ENCODE results near the gene FBXL17.

FBXL17 gene

DNA sequence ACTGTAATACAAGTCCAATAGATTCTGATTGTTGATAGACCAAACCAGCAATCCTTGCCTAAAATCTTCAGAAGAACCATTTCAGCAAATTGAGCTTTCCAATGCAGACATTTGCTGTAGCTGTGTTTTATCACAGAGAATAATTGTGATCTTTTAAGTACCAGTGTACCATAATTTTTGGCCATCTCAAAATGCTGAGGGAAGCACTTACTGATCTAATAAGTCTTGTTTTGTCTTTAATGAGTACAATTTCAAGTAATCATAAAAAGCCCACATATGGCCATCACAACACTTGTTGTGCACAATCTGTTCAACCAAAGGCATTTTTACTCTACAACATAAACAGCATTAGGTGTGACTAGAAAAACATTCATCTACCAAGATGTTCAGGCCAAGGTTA, 159.9 kb downstream of the FBXL17 start:
- TF ChIP-seq, protein P1, sequence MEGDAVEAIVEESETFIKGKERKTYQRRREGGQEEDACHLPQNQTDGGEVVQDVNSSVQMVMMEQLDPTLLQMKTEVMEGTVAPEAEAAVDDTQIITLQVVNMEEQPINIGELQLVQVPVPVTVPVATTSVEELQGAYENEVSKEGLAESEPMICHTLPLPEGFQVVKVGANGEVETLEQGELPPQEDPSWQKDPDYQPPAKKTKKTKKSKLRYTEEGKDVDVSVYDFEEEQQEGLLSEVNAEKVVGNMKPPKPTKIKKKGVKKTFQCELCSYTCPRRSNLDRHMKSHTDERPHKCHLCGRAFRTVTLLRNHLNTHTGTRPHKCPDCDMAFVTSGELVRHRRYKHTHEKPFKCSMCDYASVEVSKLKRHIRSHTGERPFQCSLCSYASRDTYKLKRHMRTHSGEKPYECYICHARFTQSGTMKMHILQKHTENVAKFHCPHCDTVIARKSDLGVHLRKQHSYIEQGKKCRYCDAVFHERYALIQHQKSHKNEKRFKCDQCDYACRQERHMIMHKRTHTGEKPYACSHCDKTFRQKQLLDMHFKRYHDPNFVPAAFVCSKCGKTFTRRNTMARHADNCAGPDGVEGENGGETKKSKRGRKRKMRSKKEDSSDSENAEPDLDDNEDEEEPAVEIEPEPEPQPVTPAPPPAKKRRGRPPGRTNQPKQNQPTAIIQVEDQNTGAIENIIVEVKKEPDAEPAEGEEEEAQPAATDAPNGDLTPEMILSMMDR (conservative IDR thresholded peaks at IDR 0.05; ENCODE audit: low read length) = no peak
- TF ChIP-seq EZH2phosphoT487 (IDR thresholded peaks at IDR 0.05; ENCODE audit: borderline replicate concordance) = no peak
- Histone ChIP-seq H3K4me2 (ENCODE audit: low read depth, low read length, poor library complexity, severe bottlenecking) (no peak overlapping the region), H3K9ac (ENCODE audit: low read depth, low read length, poor library complexity, severe bottlenecking) (no peak overlapping the region)

DNA sequence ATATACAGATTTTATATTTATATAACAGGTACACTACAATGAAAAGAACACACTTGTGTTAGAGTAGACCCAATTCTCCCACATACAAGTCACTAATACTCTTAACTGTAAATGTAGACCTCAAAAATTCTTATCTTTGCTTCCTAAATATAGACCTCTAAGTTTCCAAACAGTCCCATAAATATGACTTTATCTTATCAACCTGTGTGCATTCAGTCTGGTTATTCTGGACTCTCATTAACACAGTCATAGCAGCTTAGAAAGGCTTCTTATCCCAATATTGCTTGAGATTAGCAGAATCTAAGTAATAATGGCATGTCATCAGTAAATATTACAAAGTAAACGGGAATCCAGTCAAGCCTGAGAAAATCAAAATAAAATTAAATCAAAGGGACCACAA, 161.1 kb downstream of the FBXL17 start:
- no peaks in the 10 kb centered on the region for H3F3A ChIP-seq (ENCODE audit: low read depth)
- no peaks in the 10 kb centered on the region for H3K27me3 ChIP-seq (ENCODE audit: insufficient read depth, low read length, poor library complexity, severe bottlenecking)
- H2AFZ ChIP-seq (ENCODE audit: low read length) = no peak overlapping the region
- no peaks in the 10 kb centered on the region for H3K9me3 ChIP-seq (ENCODE audit: insufficient read depth, low read depth, low read length)
- H3K4me1 ChIP-seq (ENCODE audit: insufficient read depth, low read length, poor library complexity, severe bottlenecking) = no peaks in the 10 kb centered on the region
- no peaks in the 10 kb centered on the region for H3K9me2 ChIP-seq (replicated peaks; ENCODE audit: low read depth, low read length)
- no peaks in the 10 kb centered on the region for H3K36me3 ChIP-seq (ENCODE audit: insufficient read depth, low read length)
- no peak for TF ChIP-seq EZH2phosphoT487 (IDR thresholded peaks at IDR 0.05; ENCODE audit: borderline replicate concordance)
- TF ChIP-seq, protein P1 (conservative IDR thresholded peaks at IDR 0.05; ENCODE audit: low read length) = no peak
- H3K4me3 ChIP-seq (ENCODE audit: low read length, poor library complexity, severe bottlenecking) = no peak overlapping the region
- H3K9ac ChIP-seq (ENCODE audit: low read depth, low read length, poor library complexity, severe bottlenecking) = no peak overlapping the region
- H3K79me2 ChIP-seq (ENCODE audit: insufficient read depth, low read length) = no peaks in the 10 kb centered on the region
- H4K20me1 ChIP-seq (ENCODE audit: insufficient read depth, low read length, poor library complexity, severe bottlenecking) = no peaks in the 10 kb centered on the region
- H3K4me2 ChIP-seq (ENCODE audit: low read depth, low read length, poor library complexity, severe bottlenecking) = no peak overlapping the region

More for the DNA sequence above, 159.9 kb downstream of the FBXL17 start:
- Histone ChIP-seq H4K20me1 (ENCODE audit: insufficient read depth, low read length, poor library complexity, severe bottlenecking) (no peaks in the 10 kb centered on the region), H3K9me3 (ENCODE audit: insufficient read depth, low read depth, low read length) (no peaks in the 10 kb centered on the region), H3K4me3 (ENCODE audit: low read length, poor library complexity, severe bottlenecking) (no peak overlapping the region), H2AFZ (ENCODE audit: low read length) (no peak overlapping the region), H3F3A (ENCODE audit: low read depth) (no peaks in the 10 kb centered on the region), H3K4me1 (ENCODE audit: insufficient read depth, low read length, poor library complexity, severe bottlenecking) (no peaks in the 10 kb centered on the region), H3K9me2 (replicated peaks; ENCODE audit: low read depth, low read length) (no peaks in the 10 kb centered on the region), H3K27me3 (ENCODE audit: insufficient read depth, low read length, poor library complexity, severe bottlenecking) (no peaks in the 10 kb centered on the region), H3K36me3 (ENCODE audit: insufficient read depth, low read length) (no peaks in the 10 kb centered on the region), H3K79me2 (ENCODE audit: insufficient read depth, low read length) (no peaks in the 10 kb centered on the region)

DNA sequence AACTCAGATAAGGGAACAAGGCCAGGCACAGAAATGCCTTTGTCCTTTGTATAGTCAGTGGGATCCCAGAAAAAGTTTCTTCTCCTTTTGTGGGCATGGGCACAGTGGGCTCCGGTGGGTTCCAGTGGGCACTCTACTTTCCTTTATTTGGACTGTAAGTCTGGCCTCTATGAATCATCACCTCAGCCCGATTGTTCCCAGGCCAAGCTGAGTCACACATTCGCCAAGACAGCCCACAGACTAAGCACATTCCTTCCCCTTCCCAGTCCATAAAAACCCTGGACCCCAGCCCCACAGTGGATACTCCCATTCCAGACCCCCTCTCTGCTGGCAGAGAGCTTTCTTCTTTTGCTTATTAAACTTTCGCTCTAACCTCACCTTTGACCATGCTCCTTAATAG, 165.0 kb downstream of the FBXL17 start:
- Histone ChIP-seq H2AFZ (ENCODE audit: low read length) (no peak overlapping the region), H3K9ac (ENCODE audit: low read depth, low read length, poor library complexity, severe bottlenecking) (no peak overlapping the region), H3F3A (ENCODE audit: low read depth) (no peaks in the 10 kb centered on the region), H3K79me2 (ENCODE audit: insufficient read depth, low read length) (no peaks in the 10 kb centered on the region), H3K4me2 (ENCODE audit: low read depth, low read length, poor library complexity, severe bottlenecking) (no peak overlapping the region), H3K9me3 (ENCODE audit: insufficient read depth, low read depth, low read length) (no peaks in the 10 kb centered on the region), H4K20me1 (ENCODE audit: insufficient read depth, low read length, poor library complexity, severe bottlenecking) (no peaks in the 10 kb centered on the region), H3K9me2 (replicated peaks; ENCODE audit: low read depth, low read length) (no peaks in the 10 kb centered on the region), H3K4me3 (ENCODE audit: low read length, poor library complexity, severe bottlenecking) (no peak overlapping the region), H3K4me1 (ENCODE audit: insufficient read depth, low read length, poor library complexity, severe bottlenecking) (no peaks in the 10 kb centered on the region), H3K36me3 (ENCODE audit: insufficient read depth, low read length) (peaks cover 3% of the 10 kb centered on the region; the same call in 1 of the 2 replicates), H3K27me3 (ENCODE audit: insufficient read depth, low read length, poor library complexity, severe bottlenecking) (no peaks in the 10 kb centered on the region)
- TF ChIP-seq, protein P1 (conservative IDR thresholded peaks at IDR 0.05; ENCODE audit: low read length) = no peak
- no peak for TF ChIP-seq EZH2phosphoT487 (IDR thresholded peaks at IDR 0.05; ENCODE audit: borderline replicate concordance)
